RPMI8226 (cell line): ENCODE measurements around the gene CCDC9B.

ENCODE experiments used
- DNase-seq: peaks from one replicate; pipeline ENCODE4 v3.0.0-alpha.2; 2015

Gene CCDC9B

GRCh38 chr15:40305281-40305680 lies 35.5 kb downstream of the CCDC9B start:
- DNase-seq: no peak

DNA sequence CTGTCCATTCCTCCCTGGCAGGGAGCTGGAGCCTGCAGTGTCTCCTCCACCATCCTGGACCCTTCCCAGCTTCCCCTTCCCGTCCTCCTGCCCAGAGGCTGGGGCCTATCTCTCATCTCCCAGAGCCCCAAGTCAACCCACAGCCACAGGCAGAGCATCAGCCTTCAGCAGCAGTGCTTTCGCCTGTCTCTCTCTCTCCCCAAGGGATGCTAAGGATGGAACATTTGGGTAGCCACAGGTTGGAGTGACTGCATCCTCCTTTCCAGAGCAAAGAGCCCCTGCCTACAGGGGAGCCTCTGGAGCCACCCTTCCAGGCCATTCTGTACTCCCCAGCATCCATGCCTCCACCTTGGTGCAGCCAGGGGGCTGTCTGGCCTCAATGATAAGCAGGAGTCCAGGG lies 37.2 kb downstream of the CCDC9B start:
- DNase-seq: no peak

DNA sequence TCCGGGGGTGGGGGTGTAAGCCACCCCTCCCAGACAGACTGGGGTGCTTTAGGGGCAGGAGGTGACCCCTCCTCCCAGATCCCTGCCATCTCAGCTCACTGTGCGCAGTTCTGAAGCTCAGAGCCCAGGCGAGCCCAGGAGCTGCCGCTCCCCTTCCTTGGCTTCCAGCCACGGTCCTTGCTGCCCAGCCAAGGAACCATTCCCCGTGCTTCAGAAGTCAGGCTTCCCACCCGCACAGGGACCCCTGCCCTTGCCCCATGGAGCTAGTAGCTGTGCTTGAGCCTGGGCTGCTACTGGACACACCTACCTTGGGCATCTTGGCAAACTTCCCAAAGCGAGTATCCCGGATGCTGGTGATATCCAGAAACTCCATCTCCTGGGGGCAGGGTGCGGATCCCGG lies 37.8 kb downstream of the CCDC9B start:
- no peak for DNase-seq

GRCh38 chr15:40302288-40302886 lies 38.4 kb downstream of the CCDC9B start:
- DNase-seq: no peak

DNA sequence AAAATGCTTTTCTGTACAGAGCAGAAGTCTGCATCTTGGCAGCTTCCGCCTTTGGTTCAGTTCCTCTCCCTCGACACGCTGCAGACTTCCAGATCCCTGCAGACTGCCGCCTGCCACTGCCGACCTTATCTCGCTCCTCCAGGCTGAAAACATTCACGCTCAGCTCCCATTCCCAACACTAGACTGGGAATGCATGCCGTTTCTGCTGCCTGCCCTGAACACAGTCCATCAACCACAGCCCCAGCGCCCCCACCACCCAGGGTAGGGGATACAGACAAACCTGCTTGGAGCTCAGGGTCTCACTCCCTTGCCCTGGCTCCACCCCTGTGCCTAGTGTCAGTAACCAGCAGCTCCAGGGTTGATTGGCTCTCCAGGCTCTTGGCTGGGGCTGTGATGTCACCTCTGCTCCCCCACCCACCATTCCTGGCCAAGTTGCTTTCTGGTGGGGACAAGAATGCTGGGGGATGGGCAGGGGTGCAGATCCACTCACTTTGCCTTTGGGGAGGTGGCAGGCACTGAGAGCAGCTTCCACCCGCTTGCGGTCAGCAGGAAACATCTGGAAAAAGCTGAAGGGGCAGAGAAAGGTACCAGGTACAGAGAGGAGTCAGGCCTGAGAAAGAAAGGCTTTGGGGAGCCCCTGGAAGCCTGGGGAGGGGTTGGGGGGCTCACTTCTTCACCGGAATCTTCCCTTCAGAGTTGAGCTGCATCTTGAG lies 39.1 kb downstream of the CCDC9B start:
- DNase-seq: no peak

DNA sequence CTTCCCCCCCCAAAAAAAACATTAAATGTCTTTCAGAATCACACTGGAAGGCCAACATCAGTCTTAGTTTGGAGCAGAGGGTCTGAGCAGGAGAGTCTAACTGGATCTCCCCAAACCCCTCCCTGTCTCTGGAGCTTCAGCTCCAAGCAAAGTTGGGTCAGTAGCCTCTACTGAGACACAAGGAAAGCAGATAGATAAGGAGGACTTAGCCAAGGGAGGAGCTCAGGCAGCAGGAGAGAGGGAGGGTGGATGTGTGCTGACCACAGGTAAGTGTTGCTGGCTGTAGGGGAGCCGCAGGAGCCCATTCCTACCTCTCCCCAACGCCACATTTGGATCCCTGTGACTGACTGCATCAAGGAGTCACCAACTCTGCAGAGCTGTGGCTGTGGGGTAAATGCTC lies 40.0 kb downstream of the CCDC9B start:
- DNase-seq: no peak

DNA sequence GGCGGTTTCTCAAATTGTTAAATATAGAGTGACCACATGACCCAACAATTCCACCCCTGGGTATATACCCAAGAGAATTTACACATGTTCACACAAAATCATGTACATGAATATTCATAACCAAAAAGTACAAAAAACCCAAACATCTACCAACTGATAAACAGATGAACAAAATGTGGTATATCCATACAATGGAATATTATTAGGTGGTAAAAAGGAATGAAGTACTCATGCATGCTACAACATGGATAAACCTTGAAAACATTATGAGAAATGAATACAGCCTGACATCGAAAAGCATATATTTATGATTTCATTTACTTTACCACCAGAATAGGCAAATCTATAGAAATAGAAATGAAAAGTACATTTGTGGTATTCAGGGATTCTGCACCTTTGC lies 40.4 kb downstream of the CCDC9B start:
- no peak for DNase-seq

DNA sequence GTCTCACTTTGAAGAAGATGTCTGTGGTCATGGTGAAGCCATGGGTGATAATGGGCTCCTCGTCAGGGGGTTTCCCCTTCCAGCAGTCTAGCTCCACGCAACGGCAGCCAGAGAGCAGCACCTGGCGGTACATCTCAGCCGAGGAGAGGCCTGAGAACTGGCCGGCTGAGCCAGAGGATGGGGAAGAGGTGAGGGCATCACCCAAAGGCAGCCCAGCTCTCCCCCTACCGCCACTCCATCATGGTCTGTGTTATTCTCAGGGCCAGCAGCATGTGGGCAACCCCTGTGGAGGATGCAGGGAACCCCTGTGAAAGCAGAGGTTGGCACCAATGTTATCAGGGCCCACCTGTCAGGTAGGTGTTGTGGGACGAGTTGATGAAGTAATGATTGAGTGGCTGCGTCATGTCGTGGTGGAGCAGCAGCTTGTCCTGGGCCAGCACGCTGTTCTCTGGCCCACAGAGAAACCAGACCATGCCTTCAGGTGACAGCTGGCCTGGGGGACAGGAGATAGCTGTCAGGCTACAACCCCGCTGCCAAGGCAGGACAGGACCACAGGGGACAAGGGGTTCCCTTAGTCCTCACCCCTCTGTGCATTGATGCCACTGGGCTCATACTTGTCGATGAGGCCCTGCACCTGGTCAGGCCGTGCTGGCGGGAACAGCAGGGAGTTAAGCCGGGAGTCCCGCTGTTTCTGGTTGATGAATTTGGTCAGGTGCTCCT lies 42.4 kb downstream of the CCDC9B start:
- DNase-seq: no peak

DNA sequence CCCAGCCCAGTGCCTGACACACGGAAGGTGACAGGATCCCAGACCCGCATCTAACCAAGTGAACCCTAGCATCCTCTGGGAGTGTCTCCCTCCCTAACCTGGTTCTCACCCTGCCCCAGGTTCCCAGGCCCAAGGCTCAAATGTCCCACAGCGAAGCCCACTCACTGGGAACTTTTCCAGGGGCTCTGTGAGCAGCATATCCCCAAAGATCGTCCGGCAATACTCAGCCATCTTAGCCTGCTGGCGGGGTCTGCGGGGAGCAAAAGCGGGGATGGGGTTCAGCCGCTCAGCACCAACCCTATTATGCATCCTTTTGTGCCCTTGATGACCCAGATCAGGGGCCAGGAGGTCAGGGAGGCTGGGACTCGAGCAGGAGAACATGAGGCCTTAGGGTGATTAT lies 43.4 kb downstream of the CCDC9B start:
- no peak for DNase-seq

DNA sequence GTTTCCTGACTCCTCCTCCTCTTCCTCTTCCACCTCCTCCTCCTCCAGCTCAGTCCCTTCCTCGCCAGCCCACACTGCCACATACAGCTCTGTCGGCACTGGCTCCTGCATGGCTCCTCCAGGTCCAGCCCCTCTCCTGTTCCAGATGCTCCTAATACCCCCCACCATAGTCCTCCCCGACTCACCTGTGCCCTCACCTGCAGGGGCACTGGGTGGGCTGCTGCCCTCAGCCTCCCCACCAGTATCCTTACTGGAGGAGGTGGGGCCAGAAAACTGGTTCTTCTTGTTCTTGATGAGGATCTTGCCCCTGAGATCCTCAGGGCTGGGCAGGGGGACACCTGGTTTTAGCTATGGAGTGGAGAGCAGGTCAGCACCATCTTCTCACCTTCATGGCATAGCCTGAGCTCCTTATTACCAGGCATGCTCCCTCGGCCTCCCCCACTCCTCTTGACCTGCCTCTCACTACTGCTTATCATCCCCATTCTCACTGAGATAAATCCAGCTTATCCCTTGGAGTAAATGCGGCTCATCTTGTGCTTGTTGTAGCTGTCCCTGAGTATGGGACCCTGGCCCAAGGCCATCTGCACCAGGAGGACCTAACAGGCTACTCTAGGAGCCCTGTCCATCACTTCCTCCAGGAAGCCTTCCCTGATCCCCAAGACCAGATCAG lies 44.0 kb downstream of the CCDC9B start:
- no peak for DNase-seq

GRCh38 chr15:40295877-40296560 lies 44.7 kb downstream of the CCDC9B start:
- peak; percentile 34 for DNase-seq

DNA sequence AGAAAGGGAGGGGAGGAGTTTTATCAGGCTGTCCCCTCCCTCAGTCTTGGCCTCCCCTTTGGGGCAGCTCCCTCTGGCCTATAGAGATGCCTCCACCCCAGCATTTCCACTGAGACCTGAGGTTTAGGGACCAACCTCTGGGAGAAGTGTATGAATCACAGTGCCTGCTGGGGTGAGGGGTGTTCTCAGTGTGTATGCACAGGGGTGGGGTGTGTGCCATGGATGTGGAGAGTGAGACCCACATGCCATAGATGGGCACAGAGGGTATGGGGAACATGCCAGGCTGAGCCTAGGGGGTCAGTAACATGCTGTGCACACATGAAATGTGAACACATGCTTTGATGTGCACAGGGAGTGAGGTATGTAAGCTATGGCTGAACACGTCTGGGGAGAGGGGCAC lies 45.4 kb downstream of the CCDC9B start:
- no peak for DNase-seq

- DNase-seq: no peak
Measured at GRCh38 chr15:40293905-40294895, 46.5 kb downstream of the CCDC9B start.

GRCh38 chr15:40293006-40293405 lies 47.7 kb downstream of the CCDC9B start:
- DNase-seq: no peak

GRCh38 chr15:40292246-40292645 lies 48.5 kb downstream of the CCDC9B start:
- DNase-seq: no peak

DNA sequence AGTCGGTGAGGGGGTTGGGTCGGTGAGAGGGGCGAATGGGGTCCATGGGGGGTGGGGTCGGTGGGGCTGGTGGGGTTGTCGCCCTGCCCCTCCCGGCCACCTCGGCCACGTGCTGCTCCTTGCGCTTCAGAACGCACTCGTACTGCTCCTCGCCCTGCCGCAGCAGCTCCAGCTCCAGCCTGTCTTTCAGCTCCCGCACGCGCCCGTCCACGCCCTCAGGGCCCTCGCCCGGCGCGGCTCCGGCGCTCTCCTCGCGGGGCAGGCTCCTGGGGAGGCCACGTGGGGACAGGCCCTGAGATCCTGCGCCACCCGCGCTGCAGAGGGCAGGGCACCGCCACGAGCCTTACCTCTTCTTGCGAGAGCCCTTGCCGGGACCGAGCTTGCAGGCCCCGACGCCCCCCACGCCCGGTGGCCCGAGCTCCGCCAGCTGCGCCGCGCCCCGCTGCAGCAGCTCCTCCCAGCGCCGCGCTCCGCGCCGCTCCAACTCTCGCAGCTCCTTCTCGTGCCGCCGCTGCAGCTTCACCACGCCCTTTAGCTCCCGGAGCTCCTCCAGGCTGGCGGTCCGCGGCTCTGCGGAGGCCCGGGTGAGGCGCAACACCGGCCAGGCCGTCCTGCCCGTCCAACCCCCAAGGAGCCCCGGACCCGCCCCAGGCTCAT lies 49.7 kb downstream of the CCDC9B start:
- DNase-seq: no peak

DNA sequence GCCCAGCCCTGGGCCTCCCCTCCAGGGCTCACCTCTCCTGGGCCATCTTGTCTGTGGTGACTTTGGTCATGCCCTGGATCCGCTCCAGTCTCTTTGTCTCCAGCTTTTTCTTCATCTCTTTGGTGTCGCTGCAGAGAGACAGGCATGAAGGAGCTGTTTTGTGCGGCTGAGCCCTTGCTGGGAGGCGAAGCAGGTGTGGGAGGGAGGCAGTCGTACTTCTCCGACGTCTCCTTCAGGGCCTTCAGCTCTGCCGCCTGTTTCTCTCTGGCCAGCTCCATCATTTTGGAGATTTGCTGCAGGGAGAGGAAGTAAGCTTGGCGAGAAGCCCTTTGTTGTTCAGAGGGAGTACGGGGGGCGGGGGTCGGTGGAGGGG lies 50.2 kb downstream of the CCDC9B start:
- DNase-seq: no peak

DNA sequence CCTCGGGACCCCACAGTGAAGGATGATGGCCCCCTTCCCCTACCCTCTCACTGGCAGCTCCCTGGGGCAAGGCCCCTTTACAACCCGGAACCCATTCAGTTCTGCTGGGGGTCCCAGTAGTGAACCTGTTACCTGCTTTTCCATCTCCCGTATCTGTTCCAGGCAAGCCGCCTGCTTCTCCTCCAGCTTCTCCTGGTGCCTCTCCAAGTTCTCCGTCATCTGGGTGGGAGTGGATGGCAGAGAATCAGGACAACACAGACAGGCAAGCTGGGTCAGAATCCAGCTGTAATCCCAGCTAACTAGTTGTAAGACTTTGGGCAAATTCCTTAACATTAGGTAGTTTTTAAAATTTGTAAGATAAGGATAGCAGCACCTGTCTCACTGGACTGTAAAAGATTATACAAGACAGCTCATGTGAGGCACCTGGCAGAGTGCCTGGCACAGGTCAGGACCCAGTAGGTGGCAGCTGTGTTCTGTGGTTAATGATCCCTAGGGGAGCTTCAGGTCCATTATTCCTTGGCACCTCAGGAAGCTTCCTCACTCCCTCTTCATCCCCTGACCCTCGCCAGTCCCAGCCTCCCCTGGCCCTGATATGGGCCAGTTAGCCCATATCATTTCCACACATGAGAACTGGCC lies 51.5 kb downstream of the CCDC9B start:
- DNase-seq: peak; percentile 57

DNA sequence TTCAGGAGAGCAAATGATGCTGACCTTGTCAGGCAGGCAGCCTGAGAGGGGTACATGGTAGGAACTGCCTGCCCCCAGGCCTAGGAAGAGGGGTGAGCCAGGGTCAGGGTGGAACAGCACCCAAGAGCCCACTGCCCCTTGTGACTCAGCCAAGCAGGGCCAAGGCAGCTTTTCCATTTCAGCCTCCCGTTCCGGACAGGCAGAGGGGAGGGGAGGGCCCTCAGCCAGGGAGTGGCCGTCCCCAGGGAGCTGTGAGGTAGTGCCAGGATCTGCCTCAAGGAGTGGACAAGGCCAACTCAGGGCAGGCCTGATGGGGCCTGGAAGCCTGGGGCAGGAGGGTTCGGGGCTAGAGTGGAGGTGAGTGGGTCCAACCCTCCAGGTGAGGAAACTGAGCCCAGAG lies 52.8 kb downstream of the CCDC9B start:
- no peak for DNase-seq

DNA sequence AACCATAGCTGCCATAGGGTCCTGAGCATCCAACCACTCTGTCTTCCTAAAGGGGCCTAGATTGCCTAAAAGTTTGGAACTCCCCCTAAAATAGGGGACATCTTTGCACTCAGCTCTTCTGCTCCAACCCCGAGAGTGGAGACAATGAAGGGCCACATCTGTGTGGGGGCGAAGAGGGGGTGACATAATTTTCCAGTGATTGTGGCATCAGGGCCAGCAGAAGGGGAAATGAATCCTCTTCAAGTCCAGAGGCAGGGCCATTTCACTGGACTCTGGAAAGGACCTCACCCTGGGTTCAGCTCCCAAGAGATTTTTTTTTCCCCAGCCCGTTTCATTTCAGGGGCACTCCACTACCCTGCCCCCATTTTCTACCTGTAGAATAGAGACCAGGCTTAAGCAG lies 53.2 kb downstream of the CCDC9B start:
- DNase-seq: no peak

GRCh38 chr15:40286794-40287193 lies 53.9 kb downstream of the CCDC9B start:
- no peak for DNase-seq
